Osteoblast (primary cell): ENCODE measurements around the gene WSCD2. TPM values are rescaled to one million over a fixed set of nuclear protein-coding genes. Genes with fewer than 3 reads are reported as not detected.

Experiments used
- DNase-seq: peaks from one replicate; pipeline ENCODE4 v3.0.0; 2011; ENCODE audit warnings: low spot score, mixed read lengths; ENCODE audit not compliant: insufficient read length; ENCODE audit errors: missing footprints
- H2AFZ ChIP-seq: 2 replicates; pipeline ENCODE4 v1.6.0; 2011; ENCODE audit warnings: mild to moderate bottlenecking, low read length
- H3K27ac ChIP-seq: 2 replicates; pipeline ENCODE4 v1.5.1; 2011; ENCODE audit warnings: mild to moderate bottlenecking, low read depth, low read length, moderate library complexity
- H3K27me3 ChIP-seq: 2 replicates; pipeline ENCODE4 v1.6.0; 2012; ENCODE audit warnings: mild to moderate bottlenecking, control low read depth, inconsistent platforms, low read length, moderate library complexity; ENCODE audit not compliant: insufficient read depth
- H3K36me3 ChIP-seq: 2 replicates; pipeline ENCODE4 v1.5.1; 2011; ENCODE audit warnings: mild to moderate bottlenecking, low read length, control low read depth, moderate library complexity; ENCODE audit not compliant: insufficient read depth
- H3K4me1 ChIP-seq: 2 replicates; pipeline ENCODE4 v1.5.1; 2011; ENCODE audit warnings: mild to moderate bottlenecking, low read length, control low read depth, moderate library complexity; ENCODE audit not compliant: insufficient read depth
- H3K4me2 ChIP-seq: 2 replicates; pipeline ENCODE4 v1.6.0; 2011; ENCODE audit warnings: mild to moderate bottlenecking, low read length; ENCODE audit not compliant: insufficient read depth
- H3K4me3 ChIP-seq: fragments of 200-600 bp; sonication (generic); 3 replicates; pipeline ENCODE4 v1.5.1; 2012; ENCODE audit warnings: mild to moderate bottlenecking, low read length, inconsistent platforms; ENCODE audit not compliant: insufficient read depth
- H3K79me2 ChIP-seq: 2 replicates; pipeline ENCODE4 v1.6.0; 2012; ENCODE audit warnings: mild to moderate bottlenecking, low read length, control low read depth, inconsistent platforms; ENCODE audit not compliant: insufficient read depth
- H3K9me3 ChIP-seq: 2 replicates; pipeline ENCODE4 v1.5.1; 2011; ENCODE audit warnings: low read depth, low read length, control low read depth
- H4K20me1 ChIP-seq: 2 replicates; pipeline ENCODE4 v1.6.0; 2012; ENCODE audit warnings: mild to moderate bottlenecking, low read length, control low read depth; ENCODE audit not compliant: insufficient read depth
- total RNA-seq: library from RNA; depleted of rRNA; stranded (reverse); fragments of >200 nt; gene quantifications from 2 replicates; pipeline ENCODE4 v1.2.3, GENCODE V29; 2012
- TF ChIP-seq, protein P1 (sequence below): IDR thresholded peaks from 2 replicates; pipeline ENCODE4 v1.5.1; 2011; ENCODE audit warnings: mild to moderate bottlenecking, low read depth, low read length, moderate library complexity; ENCODE audit errors: extremely low read depth

WSCD2 gene
- total RNA-seq, 1 donor, result 0.36 TPM

- Histone ChIP-seq H3K36me3 (no peaks in the 10 kb centered on the region), H4K20me1 (no peaks in the 10 kb centered on the region), H3K79me2 (no peaks in the 10 kb centered on the region), H3K9me3 (peaks cover 5% of the 10 kb centered on the region), H2AFZ (no peak overlapping the region), H3K4me2 (no peak overlapping the region), H3K27ac (no peak overlapping the region), H3K27me3 (peaks cover 9% of the 10 kb centered on the region), H3K4me3 (no peak overlapping the region), H3K4me1 (no peaks in the 10 kb centered on the region)
- DNase-seq, result no peak
- TF ChIP-seq, protein P1, sequence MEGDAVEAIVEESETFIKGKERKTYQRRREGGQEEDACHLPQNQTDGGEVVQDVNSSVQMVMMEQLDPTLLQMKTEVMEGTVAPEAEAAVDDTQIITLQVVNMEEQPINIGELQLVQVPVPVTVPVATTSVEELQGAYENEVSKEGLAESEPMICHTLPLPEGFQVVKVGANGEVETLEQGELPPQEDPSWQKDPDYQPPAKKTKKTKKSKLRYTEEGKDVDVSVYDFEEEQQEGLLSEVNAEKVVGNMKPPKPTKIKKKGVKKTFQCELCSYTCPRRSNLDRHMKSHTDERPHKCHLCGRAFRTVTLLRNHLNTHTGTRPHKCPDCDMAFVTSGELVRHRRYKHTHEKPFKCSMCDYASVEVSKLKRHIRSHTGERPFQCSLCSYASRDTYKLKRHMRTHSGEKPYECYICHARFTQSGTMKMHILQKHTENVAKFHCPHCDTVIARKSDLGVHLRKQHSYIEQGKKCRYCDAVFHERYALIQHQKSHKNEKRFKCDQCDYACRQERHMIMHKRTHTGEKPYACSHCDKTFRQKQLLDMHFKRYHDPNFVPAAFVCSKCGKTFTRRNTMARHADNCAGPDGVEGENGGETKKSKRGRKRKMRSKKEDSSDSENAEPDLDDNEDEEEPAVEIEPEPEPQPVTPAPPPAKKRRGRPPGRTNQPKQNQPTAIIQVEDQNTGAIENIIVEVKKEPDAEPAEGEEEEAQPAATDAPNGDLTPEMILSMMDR, result no peak
These were observed 127.9 kb downstream of the WSCD2 start for GRCh38 chr12:108257004-108257403.

DNA sequence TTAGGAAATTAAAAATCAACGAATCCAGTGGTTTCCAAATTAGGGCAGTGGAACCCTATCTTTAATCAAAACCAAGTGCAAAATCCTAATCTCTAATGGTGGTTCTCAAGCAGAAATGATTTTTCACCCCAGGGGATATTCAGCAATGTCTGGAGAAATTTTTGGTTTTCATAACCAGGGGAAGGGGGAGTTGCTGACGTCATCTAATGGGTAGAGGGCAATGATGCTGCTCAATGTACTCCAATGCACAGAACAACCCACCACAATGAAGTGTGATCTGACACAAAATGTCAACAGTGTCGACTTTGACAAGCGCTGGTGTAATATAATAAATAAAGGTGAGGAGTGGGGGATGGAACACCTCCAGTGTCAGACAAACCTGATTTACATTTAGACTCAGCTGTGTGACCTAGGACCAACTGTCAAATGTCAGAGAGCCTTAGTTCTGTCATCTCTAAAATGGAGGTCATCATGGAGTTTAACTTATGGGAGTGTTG lies 128.6 kb downstream of the WSCD2 start:
- no peaks in the 10 kb centered on the region for H3K79me2 ChIP-seq
- no peak overlapping the region for H3K27ac ChIP-seq
- DNase-seq, result no peak
- no peak overlapping the region for H3K4me2 ChIP-seq
- H3K4me3 ChIP-seq, result no peak overlapping the region
- H4K20me1 ChIP-seq, result no peaks in the 10 kb centered on the region
- peaks cover 5% of the 10 kb centered on the region for H3K9me3 ChIP-seq
- no peak overlapping the region for H2AFZ ChIP-seq
- H3K36me3 ChIP-seq, result no peaks in the 10 kb centered on the region
- H3K4me1 ChIP-seq, result no peaks in the 10 kb centered on the region
- TF ChIP-seq, protein P1, result no peak
- peaks cover 9% of the 10 kb centered on the region for H3K27me3 ChIP-seq

DNA sequence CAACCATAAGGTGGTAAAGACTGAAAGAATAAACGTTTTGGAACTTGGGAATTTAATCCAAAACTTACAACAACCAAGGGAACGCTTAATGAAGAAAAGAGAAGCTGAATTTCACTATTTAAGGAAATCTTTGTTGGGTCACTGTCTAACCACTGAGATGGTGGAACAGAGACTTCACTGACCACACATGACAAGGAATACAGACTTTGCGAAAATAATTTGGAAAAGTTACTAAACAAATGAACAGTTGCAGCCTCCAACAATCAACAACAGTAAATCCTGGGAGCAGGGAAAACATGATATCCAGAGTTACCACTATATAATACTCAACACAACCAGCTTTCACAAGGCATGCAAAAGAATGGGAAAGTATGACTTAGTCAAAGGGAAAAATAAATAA lies 131.0 kb downstream of the WSCD2 start:
- TF ChIP-seq, protein P1, result no peak
- H4K20me1 ChIP-seq, result no peaks in the 10 kb centered on the region
- H3K4me2 ChIP-seq, result no peak overlapping the region

GRCh38 chr12:108260969-108261368 lies 131.9 kb downstream of the WSCD2 start:
- Histone ChIP-seq H3K27ac (no peak overlapping the region), H3K36me3 (no peaks in the 10 kb centered on the region), H2AFZ (no peak overlapping the region), H3K4me3 (no peak overlapping the region), H4K20me1 (no peaks in the 10 kb centered on the region), H3K4me1 (no peaks in the 10 kb centered on the region), H3K79me2 (no peaks in the 10 kb centered on the region), H3K27me3 (no peaks in the 10 kb centered on the region), H3K4me2 (no peak overlapping the region), H3K9me3 (peaks cover 5% of the 10 kb centered on the region)
- no peak for DNase-seq
- TF ChIP-seq, protein P1, result no peak

More for the DNA sequence above, 131.0 kb downstream of the WSCD2 start:
- Histone ChIP-seq H3K4me3 (no peak overlapping the region), H3K27ac (no peak overlapping the region), H3K9me3 (peaks cover 5% of the 10 kb centered on the region), H3K79me2 (no peaks in the 10 kb centered on the region), H3K27me3 (peaks cover 3% of the 10 kb centered on the region), H3K36me3 (no peaks in the 10 kb centered on the region), H2AFZ (no peak overlapping the region), H3K4me1 (no peaks in the 10 kb centered on the region)
- no peak for DNase-seq
